Stimulated activated CD8-positive, alpha-beta memory T cell treated with anti-CD3 and anti-CD28 coated beads, Interleukin-7, amount 100 ng/mL, for 4 hours (primary cell): ENCODE results near the gene ZNF469.
"Not testable (repeated sequence)": the region's sequence is repeated elsewhere in the genome, so short reads cannot be mapped to it uniquely, and the experiment has no call there.

Experiments
- DNase-seq, 2 donors: peaks; one replicate each; pipeline ENCODE4 v3.0.0-alpha.2; 2020; ENCODE audit warnings: low read depth in 2 of 2

ZNF469 gene

GRCh38 chr16:88358023-88358420, 24.7 kb upstream of the ZNF469 start:
- no peak for DNase-seq

- DNase-seq: no peak
These were observed 23.8 kb upstream of the ZNF469 start for GRCh38 chr16:88359008-88359407.

- not testable (repeated sequence) for DNase-seq
These were observed 22.4 kb upstream of the ZNF469 start for GRCh38 chr16:88360401-88360800.

- DNase-seq: no peak
These were observed 21.8 kb upstream of the ZNF469 start for GRCh38 chr16:88360999-88361398.

GRCh38 chr16:88361775-88362174, 21.0 kb upstream of the ZNF469 start:
- no peak for DNase-seq

GRCh38 chr16:88363239-88363891, 19.4 kb upstream of the ZNF469 start:
- DNase-seq: no peak

- DNase-seq: no peak
These were observed 17.4 kb upstream of the ZNF469 start for GRCh38 chr16:88365244-88365865.

- no peak for DNase-seq
These were observed 16.6 kb upstream of the ZNF469 start for GRCh38 chr16:88366032-88366703.

- DNase-seq: no peak
These were observed 16.1 kb upstream of the ZNF469 start for GRCh38 chr16:88366704-88367047.

GRCh38 chr16:88367560-88367959, 15.2 kb upstream of the ZNF469 start:
- DNase-seq: no peak

- DNase-seq: no peak
These were observed 14.7 kb upstream of the ZNF469 start for GRCh38 chr16:88368036-88368435.

GRCh38 chr16:88368994-88369393, 13.8 kb upstream of the ZNF469 start:
- DNase-seq: no peak

- DNase-seq: no peak
These were observed 13.2 kb upstream of the ZNF469 start for GRCh38 chr16:88369447-88370008.

GRCh38 chr16:88370365-88370764, 12.4 kb upstream of the ZNF469 start:
- no peak for DNase-seq

- DNase-seq: no peak
These were observed 10.2 kb upstream of the ZNF469 start for GRCh38 chr16:88372522-88372921.

GRCh38 chr16:88373211-88373610, 9.5 kb upstream of the ZNF469 start:
- DNase-seq: no peak

- DNase-seq: no peak
These were observed 8.7 kb upstream of the ZNF469 start for GRCh38 chr16:88373927-88374492.

GRCh38 chr16:88374736-88375135, 8.0 kb upstream of the ZNF469 start:
- no peak for DNase-seq

GRCh38 chr16:88375236-88375975, 7.4 kb upstream of the ZNF469 start:
- no peak for DNase-seq

GRCh38 chr16:88375996-88376834, 6.5 kb upstream of the ZNF469 start:
- no peak for DNase-seq
